Measurements from ENCODE around the gene SP1.
A peak's percentile ranks its signal among the peaks of the same experiment; 100 is the strongest.

SP1 gene

GRCh38 chr12:53452159-53453077 is 72.4 kb downstream of the SP1 start (continued):
- no peak for TF ChIP-seq SETDB1 (IDR thresholded peaks at IDR 0.05; ENCODE audit: insufficient read length, low read length)
- no peak for TF ChIP-seq ZNF157 (tag by site-specific recombination; IDR thresholded peaks at IDR 0.05)
- peak; percentile 82 for TF ChIP-seq ZNF580 (tag by site-specific recombination; IDR thresholded peaks at IDR 0.05)
- no peak for TF ChIP-seq ZNF544 (tag by site-specific recombination; IDR thresholded peaks at IDR 0.05)
- no peak for TF ChIP-seq ZBTB48 (tag by site-specific recombination; IDR thresholded peaks at IDR 0.05)
- no peak for TF ChIP-seq ZNF621 (tag by site-specific recombination; IDR thresholded peaks at IDR 0.05)
- TF ChIP-seq ZNF654 (tag by site-specific recombination; IDR thresholded peaks at IDR 0.05; ENCODE audit: low read depth), result no peak
- no peak for TF ChIP-seq ZNF114 (tag by site-specific recombination; IDR thresholded peaks at IDR 0.05)
- peak; percentile 85 for TF ChIP-seq ZNF610 (tag by site-specific recombination; IDR thresholded peaks at IDR 0.05; ENCODE audit: borderline replicate concordance)
- TF ChIP-seq ZNF10 (tag by site-specific recombination; IDR thresholded peaks at IDR 0.05), result no peak
- TF ChIP-seq ZNF211 (tag by site-specific recombination; IDR thresholded peaks at IDR 0.05; ENCODE audit: low read depth), result no peak
- no peak for TF ChIP-seq ZFP3 (tag by site-specific recombination; IDR thresholded peaks at IDR 0.05; ENCODE audit: low read depth)
- no peak for TF ChIP-seq ZNF777 (tag by site-specific recombination; IDR thresholded peaks at IDR 0.05; ENCODE audit: borderline replicate concordance)
- TF ChIP-seq SALL2 (tag by site-specific recombination; IDR thresholded peaks at IDR 0.05; ENCODE audit: borderline replicate concordance), result no peak
- TF ChIP-seq ZNF146 (tag by site-specific recombination; IDR thresholded peaks at IDR 0.05), result no peak
- TF ChIP-seq ZNF660 (tag by site-specific recombination; IDR thresholded peaks at IDR 0.05), result peak; percentile 86
- TF ChIP-seq HIC1 (tag by site-specific recombination; IDR thresholded peaks at IDR 0.05), result peak; percentile 65; the same call in 1 of the 2 replicates
- peak; percentile 24; the same call in 1 of the 2 replicates for TF ChIP-seq ZNF513 (tag by site-specific recombination; IDR thresholded peaks at IDR 0.05)
- no peak for TF ChIP-seq TCF7L2 (IDR thresholded peaks at IDR 0.05; ENCODE audit: borderline replicate concordance, low read depth, low read length)
- no peak for TF ChIP-seq ZNF837 (tag by site-specific recombination; IDR thresholded peaks at IDR 0.05)
- peak; percentile 96 for TF ChIP-seq ZNF398 (tag by site-specific recombination; IDR thresholded peaks at IDR 0.05)
- no peak for TF ChIP-seq RBAK (tag by site-specific recombination; IDR thresholded peaks at IDR 0.05)
- 0 out of 2 replicates have a peak, but pooled peaks have one; percentile 47 for TF ChIP-seq ZNF600 (tag by site-specific recombination; IDR thresholded peaks at IDR 0.05)
- TF ChIP-seq OSR2 (tag by site-specific recombination; IDR thresholded peaks at IDR 0.05), result peak; percentile 23
- peak; percentile 88 for TF ChIP-seq PATZ1 (tag by site-specific recombination; IDR thresholded peaks at IDR 0.05)
- peak; percentile 83 for TF ChIP-seq ZBTB10 (tag by site-specific recombination; IDR thresholded peaks at IDR 0.05)
- no peak for TF ChIP-seq ZNF138 (tag by site-specific recombination; IDR thresholded peaks at IDR 0.05; ENCODE audit: borderline replicate concordance)
- no peak for TF ChIP-seq ZNF747 (tag by site-specific recombination; IDR thresholded peaks at IDR 0.05)
- TF ChIP-seq BCL11B (tag by site-specific recombination; IDR thresholded peaks at IDR 0.05; ENCODE audit: low read depth), result peak; percentile 86

All from HEK293 (cell line).